CD14-positive monocyte (primary cell): ENCODE measurements around the gene LRP8. TPM values are rescaled to one million over a fixed set of nuclear protein-coding genes. Genes with fewer than 3 reads are reported as not detected.

ENCODE experiments used
- DNase-seq, 3 donors: peaks; one replicate each; pipeline ENCODE4 v3.0.0-alpha.2; 2011 to 2022
- H2AFZ ChIP-seq: 2 replicates; pipeline ENCODE4 v1.6.0; 2012; ENCODE audit warnings: mild to moderate bottlenecking, low read depth, low read length, inconsistent platforms; ENCODE audit not compliant: insufficient read depth, poor library complexity, severe bottlenecking
- H3K27ac ChIP-seq, 2 donors: 1 replicate in 1 of 2; 2 replicates in 1 of 2; pipeline ENCODE4 v1.5.1; 2012 to 2013; ENCODE audit warnings: low read length in 2 of 2, control low read depth in 1 of 2, inconsistent platforms in 1 of 2, low read depth in 1 of 2, mild to moderate bottlenecking in 1 of 2
- H3K27me3 ChIP-seq, 2 donors: one replicate each; pipeline versions ENCODE4 v1.6.0 to v1.6.1; 2011 to 2013; ENCODE audit warnings: low read length in 2 of 2; ENCODE audit not compliant: control insufficient read depth in 2 of 2, insufficient read depth in 2 of 2
- H3K36me3 ChIP-seq, 2 donors: replicated peaks in 1 of 2; 1 replicate in 1 of 2; 2 replicates in 1 of 2; pipeline versions ENCODE4 v1.5.1 to v1.6.1; 2012 to 2013; ENCODE audit warnings: low read length in 2 of 2, control low read depth in 1 of 2, inconsistent platforms in 1 of 2, mild to moderate bottlenecking in 1 of 2; ENCODE audit not compliant: insufficient read depth in 2 of 2, control insufficient read depth in 1 of 2
- H3K4me1 ChIP-seq, 2 donors: 1 replicate in 1 of 2; 2 replicates in 1 of 2; pipeline versions ENCODE4 v1.5.1 to v1.6.1; 2012 to 2013; ENCODE audit warnings: low read length in 2 of 2, control low read depth in 1 of 2, inconsistent platforms in 1 of 2, mild to moderate bottlenecking in 1 of 2, moderate library complexity in 1 of 2; ENCODE audit not compliant: insufficient read depth in 2 of 2, control insufficient read depth in 1 of 2
- H3K4me2 ChIP-seq: replicated peaks from 2 replicates; pipeline ENCODE3; 2012; ENCODE audit warnings: low read length, moderate library complexity, mild to moderate bottlenecking; ENCODE audit not compliant: poor library complexity, severe bottlenecking; ENCODE audit errors: extremely low read depth
- H3K4me3 ChIP-seq, 3 experiments: fragments of 200-600 bp in 1 of 3; sonication (generic) in 1 of 3; replicated peaks in 1 of 3; 1 replicate in 2 of 3; 2 replicates in 1 of 3; pipeline ENCODE4 v1.5.1; 2011 to 2013; ENCODE audit warnings: low read length in 3 of 3, mild to moderate bottlenecking in 3 of 3, control low read depth in 2 of 3, low read depth in 2 of 3, inconsistent platforms in 1 of 3, moderate library complexity in 1 of 3
- H3K79me2 ChIP-seq: 2 replicates; pipeline ENCODE4 v1.6.0; 2012; ENCODE audit warnings: mild to moderate bottlenecking, control low read depth, inconsistent platforms, low read length, moderate library complexity; ENCODE audit not compliant: insufficient read depth
- H3K9ac ChIP-seq: 2 replicates; pipeline ENCODE4 v1.6.0; 2017; ENCODE audit warnings: low read length, mild to moderate bottlenecking; ENCODE audit not compliant: insufficient read depth, poor library complexity, severe bottlenecking
- H3K9me3 ChIP-seq, 2 donors: replicated peaks in 1 of 2; 1 replicate in 1 of 2; 2 replicates in 1 of 2; pipeline versions ENCODE4 v1.5.1 to v1.6.1; 2012 to 2013; ENCODE audit warnings: low read length in 2 of 2, control low read depth in 1 of 2; ENCODE audit not compliant: control insufficient read depth in 1 of 2, insufficient read depth in 1 of 2
- H4K20me1 ChIP-seq: 2 replicates; pipeline ENCODE4 v1.6.0; 2012; ENCODE audit warnings: mild to moderate bottlenecking, low read length, control low read depth, moderate library complexity; ENCODE audit not compliant: insufficient read depth
- H3K27ac Mint-ChIP-seq, 7 donors: one replicate each; pipeline ENCODE4 v1.8.0; 2020; ENCODE audit warnings: mild to moderate bottlenecking in 7 of 7, mixed read lengths in 7 of 7, moderate library complexity in 6 of 7, inconsistent platforms in 2 of 7
- H3K27me3 Mint-ChIP-seq, 3 donors: one replicate each; pipeline ENCODE4 v1.8.0; 2021 to 2022; ENCODE audit warnings: low read depth in 3 of 3, mild to moderate bottlenecking in 3 of 3, mixed read lengths in 3 of 3, moderate library complexity in 3 of 3, inconsistent platforms in 1 of 3
- H3K36me3 Mint-ChIP-seq, 2 donors: one replicate each; pipeline ENCODE4 v1.8.0; 2020; ENCODE audit warnings: mixed read lengths in 2 of 2, inconsistent platforms in 1 of 2, mild to moderate bottlenecking in 1 of 2
- H3K4me1 Mint-ChIP-seq: one replicate; pipeline ENCODE4 v1.8.0; 2020; ENCODE audit warnings: mild to moderate bottlenecking, mixed read lengths
- H3K4me3 Mint-ChIP-seq, 2 donors: one replicate each; pipeline ENCODE4 v1.8.0; 2020; ENCODE audit warnings: mild to moderate bottlenecking in 2 of 2, mixed read lengths in 2 of 2, moderate library complexity in 1 of 2
- H3K9me3 Mint-ChIP-seq, 7 donors: one replicate each; pipeline ENCODE4 v1.8.0; 2020 to 2022; ENCODE audit warnings: mixed read lengths in 7 of 7, mild to moderate bottlenecking in 6 of 7, moderate library complexity in 6 of 7, inconsistent platforms in 2 of 7
- WGBS: methylation state at CpG from one replicate; pipeline ENCODE4 v1.1.5; 2013; ENCODE audit warnings: missing lambda C conversion rate; ENCODE audit not compliant: insufficient coverage; 5-methylcytosine and 5-hydroxymethylcytosine counted together
- intact Hi-C, 2 donors: fragments of 100-400 bp; cut with micrococcal nuclease; formaldehyde crosslinking; loops; one replicate each; pipeline versions ENCODE4 v1.15.0 to v1.15.1; 2023
- polyA plus RNA-seq, 3 donors: library from polyadenylated mRNA; depleted of rRNA in 1 of 3; unstranded in 2 of 3; stranded (reverse) in 1 of 3; fragments of 300-500 nt in 2 of 3; fragments of >200 nt in 1 of 3; fragmentation: Illumina TruSeq in 2 of 3; gene quantifications; 1 replicate in 2 of 3; 2 replicates in 1 of 3; pipeline ENCODE4 v1.2.3, GENCODE V29; 2012 to 2021
- TF ChIP-seq, protein P1 (sequence below): fragments of 200-600 bp; IDR thresholded peaks from one replicate; pipeline ENCODE4 v1.8.0; 2022; ENCODE audit warnings: antibody characterized with exemption, mild to moderate bottlenecking

Gene LRP8
- polyA plus RNA-seq, 3 donors: 0.76 to 11.3 (median 0.95) TPM

- peaks cover 0 to 19% (median 0%) of the 10 kb centered on the region in 7 donors for H3K9me3 Mint-ChIP-seq
- H2AFZ ChIP-seq: no peak overlapping the region
- DNase-seq: no peak
Measured at GRCh38 chr1:53362851-53363642, 35.2 kb upstream of the LRP8 start.

DNA sequence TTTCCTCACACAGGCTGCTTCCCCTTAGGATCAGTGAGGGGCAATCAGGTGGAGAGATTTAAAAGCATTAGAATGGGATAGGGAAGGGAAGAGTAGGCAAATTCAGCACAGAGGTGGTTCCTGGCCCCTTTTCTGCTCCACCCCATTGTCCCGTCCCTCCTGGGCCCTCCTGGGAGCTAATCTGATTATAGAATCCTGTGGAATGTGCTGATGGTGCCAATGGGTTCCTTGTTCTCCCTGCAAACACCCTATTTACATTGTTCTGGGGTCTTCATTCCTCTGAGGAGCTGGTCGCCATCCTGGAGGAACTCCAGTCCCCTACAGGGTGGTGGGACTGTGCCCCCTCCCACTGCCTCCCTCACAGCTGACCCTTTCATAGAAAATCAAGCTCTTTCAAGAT, 34.4 kb upstream of the LRP8 start:
- intact Hi-C loops: no loop called here
- no peak overlapping the region for H3K9ac ChIP-seq
- no peak overlapping the region for H2AFZ ChIP-seq
- TF ChIP-seq, protein P1, sequence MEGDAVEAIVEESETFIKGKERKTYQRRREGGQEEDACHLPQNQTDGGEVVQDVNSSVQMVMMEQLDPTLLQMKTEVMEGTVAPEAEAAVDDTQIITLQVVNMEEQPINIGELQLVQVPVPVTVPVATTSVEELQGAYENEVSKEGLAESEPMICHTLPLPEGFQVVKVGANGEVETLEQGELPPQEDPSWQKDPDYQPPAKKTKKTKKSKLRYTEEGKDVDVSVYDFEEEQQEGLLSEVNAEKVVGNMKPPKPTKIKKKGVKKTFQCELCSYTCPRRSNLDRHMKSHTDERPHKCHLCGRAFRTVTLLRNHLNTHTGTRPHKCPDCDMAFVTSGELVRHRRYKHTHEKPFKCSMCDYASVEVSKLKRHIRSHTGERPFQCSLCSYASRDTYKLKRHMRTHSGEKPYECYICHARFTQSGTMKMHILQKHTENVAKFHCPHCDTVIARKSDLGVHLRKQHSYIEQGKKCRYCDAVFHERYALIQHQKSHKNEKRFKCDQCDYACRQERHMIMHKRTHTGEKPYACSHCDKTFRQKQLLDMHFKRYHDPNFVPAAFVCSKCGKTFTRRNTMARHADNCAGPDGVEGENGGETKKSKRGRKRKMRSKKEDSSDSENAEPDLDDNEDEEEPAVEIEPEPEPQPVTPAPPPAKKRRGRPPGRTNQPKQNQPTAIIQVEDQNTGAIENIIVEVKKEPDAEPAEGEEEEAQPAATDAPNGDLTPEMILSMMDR: no peak
- no peaks in the 10 kb centered on the region for H3K79me2 ChIP-seq
- no peak overlapping the region for H3K4me3 ChIP-seq
- peaks cover 0 to 2% of the 10 kb centered on the region in 2 donors for H3K36me3 Mint-ChIP-seq
- H3K27ac ChIP-seq: no peak overlapping the region
- H3K4me3 Mint-ChIP-seq: no peak overlapping the region
- H3K4me2 ChIP-seq: no peak overlapping the region
- WGBS: 100% methylated on average over 1 of the region's 2 CpGs
- no peaks in the 10 kb centered on the region for H3K36me3 ChIP-seq
- peaks cover 23% of the 10 kb centered on the region for H3K4me1 Mint-ChIP-seq
- DNase-seq: no peak
- no peaks in the 10 kb centered on the region for H3K27me3 ChIP-seq
- H4K20me1 ChIP-seq: no peaks in the 10 kb centered on the region
- peaks cover 0 to 19% (median 0%) of the 10 kb centered on the region in 7 donors for H3K9me3 Mint-ChIP-seq
- peaks cover 0 to under 1% of the 10 kb centered on the region in 2 donors for H3K9me3 ChIP-seq
- peaks cover 2 to 6% (median 5%) of the 10 kb centered on the region in 3 donors for H3K27me3 Mint-ChIP-seq
- H3K27ac Mint-ChIP-seq: peak overlapping the region in 1 of 7 donors; percentile 46
- peaks cover 15 to 21% of the 10 kb centered on the region in 2 donors for H3K4me1 ChIP-seq

More at GRCh38 chr1:53362851-53363642, 35.2 kb upstream of the LRP8 start:
- H3K4me1 ChIP-seq: peaks cover 23 to 29% of the 10 kb centered on the region in 2 donors
- no peaks in the 10 kb centered on the region for H4K20me1 ChIP-seq
- TF ChIP-seq, protein P1: no peak
- H3K4me2 ChIP-seq: no peak overlapping the region
- Mint-ChIP-seq H3K4me3 (no peak overlapping the region), H3K27ac (peak overlapping the region in 2 of 7 donors; percentile 46 to 50), H3K27me3 (peaks cover 2 to 6% (median 5%) of the 10 kb centered on the region in 3 donors), H3K4me1 (peaks cover 31% of the 10 kb centered on the region), H3K36me3 (peaks cover 0 to 2% of the 10 kb centered on the region in 2 donors)
- H3K9me3 ChIP-seq: no peaks in the 10 kb centered on the region
- no peaks in the 10 kb centered on the region for H3K36me3 ChIP-seq
- H3K79me2 ChIP-seq: no peaks in the 10 kb centered on the region
- 83% methylated on average over 5 of the region's 9 CpGs for WGBS
- no peak overlapping the region for H3K4me3 ChIP-seq
- no peak overlapping the region for H3K9ac ChIP-seq
- H3K27me3 ChIP-seq: no peaks in the 10 kb centered on the region
- no peak overlapping the region for H3K27ac ChIP-seq
- intact Hi-C loops: no loop called here
